Endothelial cell of umbilical vein (primary cell): ENCODE data around the gene CGNL1. TPM values are rescaled to one million over a fixed set of nuclear protein-coding genes. Genes with fewer than 3 reads are reported as not detected.

Experiments used
- BruUV-seq: library from RNA; stranded (reverse); fragments of 400-500 nt; replicated peaks from 2 replicates; lab custom pipeline; 2021; lab: Mats Ljungman, UMichigan
- CTCF ChIA-PET: fragments of 300-600, 350-600 bp; sonication (Branson Sonifier 250); formaldehyde crosslinking; loops from one replicate; lab custom pipeline; 2021; ENCODE audit warnings: antibody characterized with exemption, inconsistent platforms; lab: Charles Lee
- POLR2A ChIA-PET: fragments of 300-600, 350-600 bp; sonication (Branson Sonifier 250); formaldehyde crosslinking; loops from one replicate; lab custom pipeline; 2021; ENCODE audit warnings: antibody characterized with exemption, inconsistent platforms; lab: Charles Lee
- DNase-seq: peaks from one replicate; pipeline ENCODE4 v3.0.0-alpha.2; 2011; ENCODE audit warnings: low read depth, low spot score
- FAIRE-seq: peaks from 2 replicates; lab custom pipeline; 2011; peaks lifted over from hg19 to GRCh38; lab: Jason Lieb, UNC
- H2AFZ ChIP-seq: 2 replicates; pipeline ENCODE4 v1.6.0; 2012; ENCODE audit warnings: low read depth, low read length, control low read depth, inconsistent platforms
- H3K27ac ChIP-seq: 2 replicates; pipeline ENCODE4 v1.5.1; 2011; ENCODE audit warnings: low read depth, mild to moderate bottlenecking, control low read depth, low read length, moderate library complexity; ENCODE audit not compliant: insufficient read depth
- H3K27me3 ChIP-seq, 2 experiments: 2 replicates each; pipeline versions ENCODE4 v1.6.0 to v1.6.1; 2011; ENCODE audit warnings: low read length in 2 of 2, mixed read lengths in 1 of 2; ENCODE audit not compliant: control insufficient read depth in 2 of 2, insufficient read depth in 2 of 2
- H3K36me3 ChIP-seq, 2 experiments: 2 replicates in 1 of 2; 3 replicates in 1 of 2; pipeline ENCODE4 v1.5.1; 2011; ENCODE audit warnings: low read length in 2 of 2, mild to moderate bottlenecking in 1 of 2, moderate library complexity in 1 of 2; ENCODE audit not compliant: control insufficient read depth in 2 of 2, insufficient read depth in 2 of 2; ENCODE audit errors: extremely low read depth in 1 of 2
- H3K4me1 ChIP-seq: 3 replicates; pipeline ENCODE4 v1.5.1; 2011; ENCODE audit warnings: mild to moderate bottlenecking, low read length; ENCODE audit not compliant: control insufficient read depth, insufficient read depth; ENCODE audit errors: extremely low read depth
- H3K4me2 ChIP-seq: 2 replicates; pipeline ENCODE4 v1.6.1; 2011; ENCODE audit warnings: low read length, control low read depth, mixed read lengths; ENCODE audit not compliant: insufficient read depth
- H3K4me3 ChIP-seq, 3 experiments: fragments of 200-600 bp in 1 of 3; sonication (generic), shearing (Covaris generic) in 1 of 3; replicated peaks in 1 of 3; 2 replicates each; pipeline ENCODE4 v1.5.1; 2011 to 2016; ENCODE audit warnings: control low read depth in 3 of 3, low read length in 3 of 3, mild to moderate bottlenecking in 2 of 3, inconsistent platforms in 1 of 3, low read depth in 1 of 3, moderate library complexity in 1 of 3; ENCODE audit not compliant: insufficient read depth in 1 of 3
- H3K79me2 ChIP-seq: 2 replicates; pipeline ENCODE4 v1.6.0; 2012; ENCODE audit warnings: low read length, inconsistent platforms; ENCODE audit not compliant: control insufficient read depth, insufficient read depth
- H3K9ac ChIP-seq: replicated peaks from 2 replicates; pipeline ENCODE3; 2011; ENCODE audit warnings: low read length, control low read depth; ENCODE audit not compliant: insufficient read depth; ENCODE audit errors: extremely low read depth
- H3K9me1 ChIP-seq: replicated peaks from 3 replicates; pipeline ENCODE4 v1.6.0; 2011; ENCODE audit warnings: mild to moderate bottlenecking, low read length; ENCODE audit not compliant: control insufficient read depth, insufficient read depth; ENCODE audit errors: extremely low read depth
- H3K9me3 ChIP-seq: replicated peaks from 2 replicates; pipeline ENCODE4 v1.5.1; 2012; ENCODE audit warnings: low read length, inconsistent platforms; ENCODE audit not compliant: control insufficient read depth, insufficient read depth
- H4K20me1 ChIP-seq: replicated peaks from 2 replicates; pipeline ENCODE3; 2011; ENCODE audit warnings: mild to moderate bottlenecking, low read length; ENCODE audit not compliant: control insufficient read depth, insufficient read depth; ENCODE audit errors: extremely low read depth
- CTCF ChIP-seq, 2 donors: IDR thresholded peaks; 1 replicate in 1 of 2; 2 replicates in 1 of 2; pipeline ENCODE4 v1.5.1; 2011; ENCODE audit warnings: low read length in 2 of 2, mild to moderate bottlenecking in 2 of 2, moderate library complexity in 2 of 2, control low read depth in 1 of 2, inconsistent platforms in 1 of 2, low read depth in 1 of 2; ENCODE audit not compliant: insufficient read depth in 1 of 2; ENCODE audit errors: extremely low read depth in 1 of 2
- FOS ChIP-seq: IDR thresholded peaks from 2 replicates; pipeline ENCODE4 v1.6.1; 2011; ENCODE audit warnings: mild to moderate bottlenecking, low read length, moderate library complexity, borderline replicate concordance; ENCODE audit not compliant: insufficient read depth
- GATA2 ChIP-seq: IDR thresholded peaks from 2 replicates; pipeline ENCODE4 v1.7.0; 2011; ENCODE audit warnings: low read depth, mild to moderate bottlenecking, moderate library complexity, mixed read lengths, low read length; ENCODE audit not compliant: insufficient read length, insufficient read depth
- JUN ChIP-seq: IDR thresholded peaks from 2 replicates; pipeline ENCODE4 v1.6.1; 2011; ENCODE audit warnings: borderline replicate concordance, low read depth; ENCODE audit not compliant: insufficient read length, insufficient read depth
- MYC ChIP-seq: IDR thresholded peaks from one replicate; pipeline ENCODE4 v1.6.1; 2011; ENCODE audit warnings: mild to moderate bottlenecking, low read depth, low read length
- POLR2A ChIP-seq: IDR thresholded peaks from 2 replicates; pipeline ENCODE4 v1.6.1; 2012; ENCODE audit warnings: low read depth, mild to moderate bottlenecking, control low read depth, low read length
- POLR2AphosphoS5 ChIP-seq: IDR thresholded peaks from 2 replicates; pipeline ENCODE4 v1.6.1; 2012; ENCODE audit warnings: low read depth, mild to moderate bottlenecking, control low read depth, low read length, moderate library complexity; ENCODE audit not compliant: insufficient read depth
- dilution Hi-C: fragments of 300-500 bp; cut with MboI; formaldehyde crosslinking; loops from one replicate; pipeline ENCODE4 v1.15.0; 2019; ENCODE audit warnings: low sequenced_read_pairs; ENCODE audit not compliant: extremely low pct_ligation_motif_present
- intact Hi-C: fragments of 100-400 bp; cut with micrococcal nuclease; formaldehyde crosslinking; loops from one replicate; pipeline ENCODE4 v1.10.0; 2022
- polyA plus RNA-seq, 4 experiments: library from polyadenylated mRNA; depleted of rRNA in 3 of 4; stranded (reverse) in 3 of 4; unstranded in 1 of 4; fragments of >200 nt; gene quantifications; 2 replicates each; pipeline versions ENCODE4 v1.2.1 to v1.2.3, GENCODE V29; 2011 to 2012; ENCODE audit warnings: missing spikeins in 1 of 4
- total RNA-seq: library from RNA; stranded (reverse); gene quantifications from 2 replicates; pipeline ENCODE4 v1.2.3, GENCODE V29; 2021

Gene CGNL1
- total and polyA plus RNA-seq, 2 donors (not counting 3 experiments of a cell fraction or from before 2014, with no cell fraction given): 6.9 to 27.1 TPM

GRCh38 chr15:57328897-57329296 is 47.4 kb upstream of the CGNL1 start:
- POLR2A ChIA-PET: no interaction called here
- H2AFZ ChIP-seq: no peak overlapping the region
- DNase-seq: no peak
- no peaks in the 10 kb centered on the region for H4K20me1 ChIP-seq
- no peak overlapping the region for H3K4me2 ChIP-seq
- dilution Hi-C loops (loop anchor here (25.0 kb wide), 1 partner anchor 208 kb away; no protein-coding TSS in a partner anchor), intact Hi-C loops (no loop called here)
- no peaks in the 10 kb centered on the region for H3K9me3 ChIP-seq
- no peak for FAIRE-seq
- TF ChIP-seq GATA2 (no peak), POLR2A (no peak), POLR2AphosphoS5 (no peak), FOS (no peak), JUN (no peak), MYC (no peak), CTCF (IDR thresholded peaks at IDR 0.05; ENCODE audit: extremely low read depth in 1 of 2, insufficient read depth in 1 of 2, low read depth in 1 of 2, low read length in 2 of 2) (no peak)
- H3K9me1 ChIP-seq: no peaks in the 10 kb centered on the region
- BruUV-seq: no TSS peak
- peaks cover 7% of the 10 kb centered on the region for H3K4me1 ChIP-seq
- no peaks in the 10 kb centered on the region for H3K36me3 ChIP-seq
- H3K9ac ChIP-seq: no peak overlapping the region
- H3K27ac ChIP-seq: no peak overlapping the region
- H3K79me2 ChIP-seq: no peaks in the 10 kb centered on the region
- no peak overlapping the region for H3K4me3 ChIP-seq
- CTCF ChIA-PET: interaction anchor here (0.6 to 1.5 kb wide), 4 partner anchors 9 to 838 kb away, joined by 3 to 6 read pairs (median 4); no protein-coding TSS in a partner anchor
- H3K27me3 ChIP-seq: no peaks in the 10 kb centered on the region
